GM12878 (cell line): ENCODE data around the gene VPS39. TPM values are rescaled to one million over a fixed set of nuclear protein-coding genes. Genes with fewer than 3 reads are reported as not detected.
A peak's percentile ranks its signal among the peaks of the same experiment; 100 is the strongest.

Experiments
- ATAC-seq: fragments of 200-7000 bp; cut with Tn5 transposase; 3 replicates; pipeline ENCODE4 v1.9.1; 2020; ENCODE audit warnings: mild to moderate bottlenecking, moderate library complexity
- BruUV-seq: library from RNA; stranded (reverse); fragments of 400-500 nt; replicated peaks from 2 replicates; lab custom pipeline; 2021; lab: Mats Ljungman, UMichigan
- CTCF ChIA-PET: fragments of 300-600 bp; sonication (Branson Sonifier 250); formaldehyde crosslinking; extraction: SDS; loops from one replicate; lab custom pipeline; 2021; ENCODE audit warnings: inconsistent platforms; lab: Yijun Ruan, JAX
- POLR2A ChIA-PET: fragments of 350-600 bp; formaldehyde crosslinking; extraction: SDS; loops from one replicate; lab custom pipeline; 2021; ENCODE audit warnings: inconsistent platforms; lab: Charles Lee
- RAD21 ChIA-PET: fragments of 300-600 bp; sonication (Branson Sonifier 250); formaldehyde crosslinking; loops from one replicate; lab custom pipeline; 2023; ENCODE audit warnings: antibody characterized with exemption; ENCODE audit not compliant: unreplicated experiment; lab: Charles Lee
- SMC1A ChIA-PET: fragments of 300-600 bp; sonication (Branson Sonifier 250); formaldehyde crosslinking; loops from one replicate; lab custom pipeline; 2023; ENCODE audit not compliant: unreplicated experiment, uncharacterized antibody; lab: Charles Lee
- DNase-seq: peaks from one replicate; pipeline ENCODE4 v3.0.0-alpha.2; 2011; ENCODE audit warnings: low read depth, low spot score
- FAIRE-seq: peaks from 3 replicates; lab custom pipeline; 2011; peaks lifted over from hg19 to GRCh38; lab: Jason Lieb, UNC
- H2AFZ ChIP-seq: 2 replicates; pipeline ENCODE4 v1.6.0; 2011; ENCODE audit warnings: low read depth, low read length, control low read depth; ENCODE audit not compliant: control insufficient read depth
- H3K27ac ChIP-seq: 2 replicates; pipeline ENCODE4 v1.5.1; 2011; ENCODE audit warnings: control low read depth; ENCODE audit not compliant: control insufficient read depth, insufficient read depth
- H3K27me3 ChIP-seq, 2 experiments: replicated peaks in 1 of 2; 2 replicates each; pipeline versions ENCODE4 v1.6.0 to v1.6.1; 2011; ENCODE audit warnings: low read length in 1 of 2; ENCODE audit not compliant: control insufficient read depth in 2 of 2, insufficient read depth in 2 of 2
- H3K36me3 ChIP-seq, 2 experiments: 2 replicates each; pipeline ENCODE4 v1.5.1; 2011; ENCODE audit warnings: low read length in 1 of 2; ENCODE audit not compliant: control insufficient read depth in 2 of 2, insufficient read depth in 2 of 2
- H3K4me1 ChIP-seq: 2 replicates; pipeline ENCODE4 v1.6.1; 2011; ENCODE audit warnings: mild to moderate bottlenecking, low read length, moderate library complexity, mixed read lengths; ENCODE audit not compliant: control insufficient read depth, insufficient read depth
- H3K4me2 ChIP-seq: 2 replicates; pipeline ENCODE4 v1.6.0; 2011; ENCODE audit warnings: control low read depth; ENCODE audit not compliant: control insufficient read depth, insufficient read depth
- H3K4me3 ChIP-seq: fragments of 200-600 bp; sonication (generic); 2 replicates; pipeline ENCODE4 v1.5.1; 2016
- H3K79me2 ChIP-seq: 2 replicates; pipeline ENCODE4 v1.6.0; 2011; ENCODE audit warnings: low read length; ENCODE audit not compliant: control insufficient read depth, insufficient read depth
- H3K9ac ChIP-seq: 2 replicates; pipeline ENCODE4 v1.8.0; 2011; ENCODE audit warnings: low read length, control low read depth, mixed read lengths; ENCODE audit not compliant: control insufficient read depth, insufficient read depth
- H3K9me3 ChIP-seq: replicated peaks from 3 replicates; pipeline ENCODE4 v1.5.1; 2011; ENCODE audit warnings: mild to moderate bottlenecking, low read length; ENCODE audit not compliant: control insufficient read depth, insufficient read depth
- H4K20me1 ChIP-seq: 2 replicates; pipeline ENCODE4 v1.6.0; 2011; ENCODE audit not compliant: control insufficient read depth, insufficient read depth
- SUZ12 ChIP-seq: fragments of 200-600 bp; sonication (generic); IDR thresholded peaks from one replicate; pipeline ENCODE4 v1.6.1; 2018; ENCODE audit warnings: antibody characterized with exemption, mild to moderate bottlenecking; ENCODE audit not compliant: unreplicated experiment
- ZBTB40 ChIP-seq: fragments of 450-650 bp; IDR thresholded peaks from 2 replicates; pipeline ENCODE4 v1.6.1; 2016; ENCODE audit warnings: mild to moderate bottlenecking, moderate library complexity, borderline replicate concordance
- WGBS: methylation state at CpG from one replicate; pipeline ENCODE4 v1.1.6; 2016; ENCODE audit warnings: low lambda C conversion rate; ENCODE audit not compliant: insufficient replicate concordance, insufficient coverage; ENCODE audit errors: missing lambda C conversion rate; 5-methylcytosine and 5-hydroxymethylcytosine counted together
- in situ Hi-C: fragments of 300-500 bp; cut with MboI; formaldehyde crosslinking; loops from 9 replicates; pipeline ENCODE4 v1.14.3; 2018; ENCODE audit warnings: mixed read lengths
- intact Hi-C: fragments of 100-400 bp; cut with micrococcal nuclease; formaldehyde crosslinking; loops from one replicate; pipeline ENCODE4 v1.14.2; 2022; ENCODE audit not compliant: unreplicated experiment
- polyA plus RNA-seq, 11 experiments: library from polyadenylated mRNA; depleted of rRNA in 4 of 11; unstranded in 6 of 11; stranded (reverse) in 5 of 11; fragments of >200 nt; fragmentation: Nextera tagmentation in 4 of 11; fragmentation: Illumina TruSeq in 1 of 11; extraction: Ambion mirVana in 4 of 11; extraction: Trizol in 1 of 11; gene quantifications; 1 replicate in 1 of 11; 2 replicates in 10 of 11; pipeline versions ENCODE4 v1.2.1 to v1.2.3, GENCODE V29; 2011 to 2016; ENCODE audit warnings: inconsistent platforms in 2 of 11, missing spikeins in 2 of 11, low read depth in 1 of 11
- total RNA-seq, 4 experiments: library from RNA; depleted of rRNA in 3 of 4; stranded (reverse); fragments of >200 nt in 3 of 4; fragmentation: Illumina TruSeq in 1 of 4; extraction: Trizol in 1 of 4; gene quantifications; 2 replicates each; pipeline versions ENCODE4 v1.2.1 to v1.2.3, GENCODE V29; 2013 to 2021

VPS39 gene
- total and polyA plus RNA-seq, 10 of the 15 experiments (the other 5 are each of a cell fraction or from before 2014, with no cell fraction given): 4.9 to 50.0 (median 36.2) TPM

GRCh38 chr15:42240823-42241222, 32.7 kb upstream of the VPS39 start:
- no TSS peak for BruUV-seq
- POLR2A ChIA-PET: interaction anchor here (0.6 kb wide), 2 partner anchors 20 to 301 kb away, joined by 3 to 4 read pairs; no protein-coding TSS in a partner anchor
- in situ Hi-C loops: no loop called here

More at GRCh38 chr15:42240823-42241222, 32.7 kb upstream of the VPS39 start:
- ATAC-seq (no peak), DNase-seq (no peak), FAIRE-seq (no peak)
- Histone ChIP-seq H2AFZ (no peak overlapping the region), H3K36me3 (peaks cover 0 to 18% of the 10 kb centered on the region in 2 experiments; a peak in 3 of 4 replicates), H3K4me1 (no peaks in the 10 kb centered on the region), H3K4me2 (no peak overlapping the region), H3K27me3 (no peaks in the 10 kb centered on the region), H3K27ac (no peak overlapping the region), H3K4me3 (no peak overlapping the region), H3K9ac (no peak overlapping the region), H3K79me2 (no peaks in the 10 kb centered on the region), H4K20me1 (no peaks in the 10 kb centered on the region), H3K9me3 (no peaks in the 10 kb centered on the region)
- ChIA-PET RAD21 (no interaction called here), SMC1A (interaction anchor here (0.7 kb wide), 1 partner anchor 32 kb away, joined by 3 read pairs; no protein-coding TSS in a partner anchor), CTCF (interaction anchor here (1.5 kb wide), 1 partner anchor 13 kb away, joined by 3 read pairs; no protein-coding TSS in a partner anchor)
- peak; percentile 76 for TF ChIP-seq ZBTB40
- no peak for TF ChIP-seq SUZ12
- WGBS: 97% methylated on average over 1 of the region's 1 CpG
- intact Hi-C loops: no loop called here
